ENCODE measurements around the gene HTR3B. TPM values are rescaled to one million over a fixed set of nuclear protein-coding genes. Genes with fewer than 3 reads are reported as not detected.

HTR3B gene
- polyA plus RNA-seq, 1 of the 3 experiments (the other 2 are of a cell fraction), result not detected

DNA sequence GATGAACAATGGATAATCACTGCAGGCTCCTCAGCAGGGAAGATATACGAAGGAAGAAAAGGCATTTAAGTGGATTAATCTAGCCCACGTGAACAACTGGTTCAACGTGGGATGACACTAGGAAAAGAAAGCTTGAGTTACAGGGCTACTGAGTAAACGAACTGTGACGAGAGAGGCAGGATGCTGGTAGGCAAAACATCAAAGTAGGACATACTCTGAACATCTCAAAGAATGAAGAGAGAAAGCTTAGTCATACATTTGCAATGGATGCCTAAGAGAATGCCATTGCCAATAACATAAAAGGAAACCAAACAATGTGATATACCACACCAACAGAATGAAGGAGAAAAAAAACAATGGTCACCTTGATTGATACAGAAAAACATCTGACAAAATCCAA, 42.2 kb upstream of the HTR3B start:
- Histone ChIP-seq H3K4me2 (no peak overlapping the region), H3F3A (replicated peaks; ENCODE audit: insufficient read depth) (peaks cover 5% of the 10 kb centered on the region), H3K27me3 (ENCODE audit: insufficient read depth) (no peaks in the 10 kb centered on the region), H3K27ac (ENCODE audit: low read depth in 2 of 2, low read length in 1 of 2) (no peak overlapping the region), H2AFZ (ENCODE audit: low read depth) (no peak overlapping the region), H3K9me2 (no peaks in the 10 kb centered on the region), H3K36me3 (replicated peaks in 1 of 2; ENCODE audit: control insufficient read depth in 1 of 2, insufficient read depth in 2 of 2, low read length in 1 of 2) (peaks cover 0 to 9% of the 10 kb centered on the region in 2 experiments), H3K79me2 (ENCODE audit: insufficient read depth) (peaks cover 60% of the 10 kb centered on the region), H4K20me1 (ENCODE audit: insufficient read depth) (no peaks in the 10 kb centered on the region), H3K9ac (no peak overlapping the region), H3K9me3 (no peaks in the 10 kb centered on the region), H3K4me3 (ENCODE audit: low read depth in 2 of 2, low read length in 1 of 2) (no peak overlapping the region), H3K4me1 (ENCODE audit: control insufficient read depth in 1 of 2, insufficient read depth in 2 of 2, low read depth in 1 of 2, low read length in 1 of 2) (peaks cover 0 to 4% of the 10 kb centered on the region in 2 experiments; a peak in 1 of 4 replicates)
- POLR2A ChIA-PET, result interaction anchor here (1.2 kb wide), 1 partner anchor 13 kb away, joined by 4 read pairs; the partner anchor contains the start of gene USP28
- whole genome bisulfite sequencing (ENCODE audit: low lambda C conversion rate), result 84% methylated on average over 5 of the region's 5 CpGs
- TF ChIP-seq MEF2A (IDR thresholded peaks at IDR 0.05; ENCODE audit: borderline replicate concordance, low read depth) (no peak), YY1 (IDR thresholded peaks at IDR 0.05; ENCODE audit: low read depth) (no peak), EZH2phosphoT487 (IDR thresholded peaks at IDR 0.05; ENCODE audit: borderline replicate concordance, low read depth) (no peak), ELF1 (IDR thresholded peaks at IDR 0.05) (no peak), TAF1 (IDR thresholded peaks at IDR 0.05; ENCODE audit: borderline replicate concordance, low read depth, low read length) (no peak), RFX5 (IDR thresholded peaks at IDR 0.05; ENCODE audit: low read length) (no peak), GATA2 (CRISPR knock-in tag; IDR thresholded peaks at IDR 0.05) (no peak), NFIC (IDR thresholded peaks at IDR 0.05; ENCODE audit: borderline replicate concordance) (no peak), FOXJ3 (CRISPR knock-in tag; IDR thresholded peaks at IDR 0.05) (no peak)
- TF ChIP-seq, protein P1, sequence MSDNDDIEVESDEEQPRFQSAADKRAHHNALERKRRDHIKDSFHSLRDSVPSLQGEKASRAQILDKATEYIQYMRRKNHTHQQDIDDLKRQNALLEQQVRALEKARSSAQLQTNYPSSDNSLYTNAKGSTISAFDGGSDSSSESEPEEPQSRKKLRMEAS (IDR thresholded peaks at IDR 0.05; ENCODE audit: low read depth), result no peak
- TF ChIP-seq, protein P2, sequence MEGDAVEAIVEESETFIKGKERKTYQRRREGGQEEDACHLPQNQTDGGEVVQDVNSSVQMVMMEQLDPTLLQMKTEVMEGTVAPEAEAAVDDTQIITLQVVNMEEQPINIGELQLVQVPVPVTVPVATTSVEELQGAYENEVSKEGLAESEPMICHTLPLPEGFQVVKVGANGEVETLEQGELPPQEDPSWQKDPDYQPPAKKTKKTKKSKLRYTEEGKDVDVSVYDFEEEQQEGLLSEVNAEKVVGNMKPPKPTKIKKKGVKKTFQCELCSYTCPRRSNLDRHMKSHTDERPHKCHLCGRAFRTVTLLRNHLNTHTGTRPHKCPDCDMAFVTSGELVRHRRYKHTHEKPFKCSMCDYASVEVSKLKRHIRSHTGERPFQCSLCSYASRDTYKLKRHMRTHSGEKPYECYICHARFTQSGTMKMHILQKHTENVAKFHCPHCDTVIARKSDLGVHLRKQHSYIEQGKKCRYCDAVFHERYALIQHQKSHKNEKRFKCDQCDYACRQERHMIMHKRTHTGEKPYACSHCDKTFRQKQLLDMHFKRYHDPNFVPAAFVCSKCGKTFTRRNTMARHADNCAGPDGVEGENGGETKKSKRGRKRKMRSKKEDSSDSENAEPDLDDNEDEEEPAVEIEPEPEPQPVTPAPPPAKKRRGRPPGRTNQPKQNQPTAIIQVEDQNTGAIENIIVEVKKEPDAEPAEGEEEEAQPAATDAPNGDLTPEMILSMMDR (IDR thresholded peaks at IDR 0.05), result no peak
- CTCF ChIA-PET, result interaction anchor here (0.9 kb wide), 1 partner anchor 33 kb away, joined by 3 read pairs; no protein-coding TSS in a partner anchor
- no peak for DNase-seq

DNA sequence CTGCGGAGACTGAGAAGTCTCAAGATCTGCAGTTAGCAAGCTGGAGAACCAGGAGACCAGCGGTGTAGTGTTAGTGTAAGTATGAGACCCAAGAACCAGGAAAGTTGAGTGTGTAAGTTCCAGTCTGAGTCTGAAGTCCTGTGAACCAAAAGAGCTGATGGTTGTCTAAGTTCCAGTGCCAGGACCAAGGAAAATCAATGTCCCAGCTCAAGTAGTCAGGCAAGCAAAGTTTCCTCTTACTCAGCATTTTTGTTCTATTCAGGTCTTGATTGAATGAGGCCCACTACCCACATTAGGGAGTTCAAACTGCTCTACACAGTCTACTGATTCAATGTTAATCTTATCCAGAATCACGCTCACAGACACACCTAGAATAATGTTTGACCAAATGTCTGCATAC, 40.2 kb upstream of the HTR3B start:
- H3K36me3 ChIP-seq (replicated peaks in 1 of 2; ENCODE audit: control insufficient read depth in 1 of 2, insufficient read depth in 2 of 2, low read length in 1 of 2), result peaks cover 0 to 9% of the 10 kb centered on the region in 2 experiments
- TF ChIP-seq YY1 (IDR thresholded peaks at IDR 0.05; ENCODE audit: low read depth) (no peak), TAF1 (IDR thresholded peaks at IDR 0.05; ENCODE audit: borderline replicate concordance, low read depth, low read length) (no peak), POLR2AphosphoS5 (IDR thresholded peaks at IDR 0.05; ENCODE audit: low read depth, low read length) (no peak), MXI1 (IDR thresholded peaks at IDR 0.05; ENCODE audit: low read depth, low read length) (no peak), RAD21 (IDR thresholded peaks at IDR 0.05; ENCODE audit: low read length) (no peak), GATA2 (CRISPR knock-in tag; IDR thresholded peaks at IDR 0.05) (no peak)
- TF ChIP-seq, protein P3, sequence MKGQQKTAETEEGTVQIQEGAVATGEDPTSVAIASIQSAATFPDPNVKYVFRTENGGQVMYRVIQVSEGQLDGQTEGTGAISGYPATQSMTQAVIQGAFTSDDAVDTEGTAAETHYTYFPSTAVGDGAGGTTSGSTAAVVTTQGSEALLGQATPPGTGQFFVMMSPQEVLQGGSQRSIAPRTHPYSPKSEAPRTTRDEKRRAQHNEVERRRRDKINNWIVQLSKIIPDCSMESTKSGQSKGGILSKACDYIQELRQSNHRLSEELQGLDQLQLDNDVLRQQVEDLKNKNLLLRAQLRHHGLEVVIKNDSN (IDR thresholded peaks at IDR 0.05; ENCODE audit: borderline replicate concordance, low read depth), result no peak
- TF ChIP-seq, protein P4, sequence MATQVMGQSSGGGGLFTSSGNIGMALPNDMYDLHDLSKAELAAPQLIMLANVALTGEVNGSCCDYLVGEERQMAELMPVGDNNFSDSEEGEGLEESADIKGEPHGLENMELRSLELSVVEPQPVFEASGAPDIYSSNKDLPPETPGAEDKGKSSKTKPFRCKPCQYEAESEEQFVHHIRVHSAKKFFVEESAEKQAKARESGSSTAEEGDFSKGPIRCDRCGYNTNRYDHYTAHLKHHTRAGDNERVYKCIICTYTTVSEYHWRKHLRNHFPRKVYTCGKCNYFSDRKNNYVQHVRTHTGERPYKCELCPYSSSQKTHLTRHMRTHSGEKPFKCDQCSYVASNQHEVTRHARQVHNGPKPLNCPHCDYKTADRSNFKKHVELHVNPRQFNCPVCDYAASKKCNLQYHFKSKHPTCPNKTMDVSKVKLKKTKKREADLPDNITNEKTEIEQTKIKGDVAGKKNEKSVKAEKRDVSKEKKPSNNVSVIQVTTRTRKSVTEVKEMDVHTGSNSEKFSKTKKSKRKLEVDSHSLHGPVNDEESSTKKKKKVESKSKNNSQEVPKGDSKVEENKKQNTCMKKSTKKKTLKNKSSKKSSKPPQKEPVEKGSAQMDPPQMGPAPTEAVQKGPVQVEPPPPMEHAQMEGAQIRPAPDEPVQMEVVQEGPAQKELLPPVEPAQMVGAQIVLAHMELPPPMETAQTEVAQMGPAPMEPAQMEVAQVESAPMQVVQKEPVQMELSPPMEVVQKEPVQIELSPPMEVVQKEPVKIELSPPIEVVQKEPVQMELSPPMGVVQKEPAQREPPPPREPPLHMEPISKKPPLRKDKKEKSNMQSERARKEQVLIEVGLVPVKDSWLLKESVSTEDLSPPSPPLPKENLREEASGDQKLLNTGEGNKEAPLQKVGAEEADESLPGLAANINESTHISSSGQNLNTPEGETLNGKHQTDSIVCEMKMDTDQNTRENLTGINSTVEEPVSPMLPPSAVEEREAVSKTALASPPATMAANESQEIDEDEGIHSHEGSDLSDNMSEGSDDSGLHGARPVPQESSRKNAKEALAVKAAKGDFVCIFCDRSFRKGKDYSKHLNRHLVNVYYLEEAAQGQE (IDR thresholded peaks at IDR 0.05; ENCODE audit: low read depth, low read length), result no peak
- TF ChIP-seq, protein P5, sequence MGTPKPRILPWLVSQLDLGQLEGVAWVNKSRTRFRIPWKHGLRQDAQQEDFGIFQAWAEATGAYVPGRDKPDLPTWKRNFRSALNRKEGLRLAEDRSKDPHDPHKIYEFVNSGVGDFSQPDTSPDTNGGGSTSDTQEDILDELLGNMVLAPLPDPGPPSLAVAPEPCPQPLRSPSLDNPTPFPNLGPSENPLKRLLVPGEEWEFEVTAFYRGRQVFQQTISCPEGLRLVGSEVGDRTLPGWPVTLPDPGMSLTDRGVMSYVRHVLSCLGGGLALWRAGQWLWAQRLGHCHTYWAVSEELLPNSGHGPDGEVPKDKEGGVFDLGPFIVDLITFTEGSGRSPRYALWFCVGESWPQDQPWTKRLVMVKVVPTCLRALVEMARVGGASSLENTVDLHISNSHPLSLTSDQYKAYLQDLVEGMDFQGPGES (IDR thresholded peaks at IDR 0.05; ENCODE audit: low read depth, low read length), result no peak
- TF ChIP-seq, protein P6, sequence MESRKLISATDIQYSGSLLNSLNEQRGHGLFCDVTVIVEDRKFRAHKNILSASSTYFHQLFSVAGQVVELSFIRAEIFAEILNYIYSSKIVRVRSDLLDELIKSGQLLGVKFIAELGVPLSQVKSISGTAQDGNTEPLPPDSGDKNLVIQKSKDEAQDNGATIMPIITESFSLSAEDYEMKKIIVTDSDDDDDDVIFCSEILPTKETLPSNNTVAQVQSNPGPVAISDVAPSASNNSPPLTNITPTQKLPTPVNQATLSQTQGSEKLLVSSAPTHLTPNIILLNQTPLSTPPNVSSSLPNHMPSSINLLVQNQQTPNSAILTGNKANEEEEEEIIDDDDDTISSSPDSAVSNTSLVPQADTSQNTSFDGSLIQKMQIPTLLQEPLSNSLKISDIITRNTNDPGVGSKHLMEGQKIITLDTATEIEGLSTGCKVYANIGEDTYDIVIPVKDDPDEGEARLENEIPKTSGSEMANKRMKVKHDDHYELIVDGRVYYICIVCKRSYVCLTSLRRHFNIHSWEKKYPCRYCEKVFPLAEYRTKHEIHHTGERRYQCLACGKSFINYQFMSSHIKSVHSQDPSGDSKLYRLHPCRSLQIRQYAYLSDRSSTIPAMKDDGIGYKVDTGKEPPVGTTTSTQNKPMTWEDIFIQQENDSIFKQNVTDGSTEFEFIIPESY (IDR thresholded peaks at IDR 0.05; ENCODE audit: borderline replicate concordance, low read depth), result no peak

More for the DNA sequence above, 40.2 kb upstream of the HTR3B start:
- Histone ChIP-seq H3K9me2 (no peaks in the 10 kb centered on the region), H4K20me1 (ENCODE audit: insufficient read depth) (no peaks in the 10 kb centered on the region), H2AFZ (ENCODE audit: low read depth) (no peak overlapping the region), H3F3A (replicated peaks; ENCODE audit: insufficient read depth) (peaks cover 8% of the 10 kb centered on the region), H3K4me3 (ENCODE audit: low read depth in 2 of 2, low read length in 1 of 2) (no peak overlapping the region), H3K9ac (no peak overlapping the region), H3K79me2 (ENCODE audit: insufficient read depth) (peaks cover 51% of the 10 kb centered on the region), H3K27me3 (ENCODE audit: insufficient read depth) (no peaks in the 10 kb centered on the region), H3K9me3 (no peaks in the 10 kb centered on the region), H3K27ac (ENCODE audit: low read depth in 2 of 2, low read length in 1 of 2) (no peak overlapping the region), H3K4me2 (no peak overlapping the region), H3K4me1 (ENCODE audit: control insufficient read depth in 1 of 2, insufficient read depth in 2 of 2, low read depth in 1 of 2, low read length in 1 of 2) (peaks cover 0 to 4% of the 10 kb centered on the region in 2 experiments; a peak in 1 of 4 replicates)
- no peak for DNase-seq
- WGBS (ENCODE audit: low lambda C conversion rate), result 96% methylated on average over 3 of the region's 3 CpGs
- CTCF ChIA-PET, result interaction anchor here (0.9 to 1.6 kb wide), 2 partner anchors 11 to 129 kb away, joined by 3 to 5 read pairs; partner anchors contain the start of gene USP28
- POLR2A ChIA-PET, result no interaction called here
